ENCODE measurements around the gene BSG.

BSG gene

GRCh38 chr19:616747-617526 is 44.5 kb downstream of the BSG start:
- Histone ChIP-seq H3K27me3 (peaks cover 0 to 23% of the 10 kb centered on the region in 2 donors), H3K36me3 (peaks cover 43 to 53% (median 52%) of the 10 kb centered on the region in 3 donors), H3K4me3 (no peak overlapping the region), H3K9me3 (no peaks in the 10 kb centered on the region), H3K27ac (no peak overlapping the region), H3K4me1 (peaks cover 0 to 7% (median 3%) of the 10 kb centered on the region in 4 donors)
- no peak for TF ChIP-seq CTCF (IDR thresholded peaks at IDR 0.05)
- intact Hi-C loops (cut with DNase I; ENCODE audit: low total_unique reads) = no loop called here
- DNase-seq = no peak

GRCh38 chr19:617551-618246 is 45.3 kb downstream of the BSG start:
- Histone ChIP-seq H3K27ac (no peak overlapping the region), H3K36me3 (peaks cover 51 to 60% (median 60%) of the 10 kb centered on the region in 3 donors)

GRCh38 chr19:618247-618619 is 45.8 kb downstream of the BSG start:
- no peak overlapping the region for H3K27ac ChIP-seq
- TF ChIP-seq CTCF (IDR thresholded peaks at IDR 0.05) = no peak
- intact Hi-C loops (cut with DNase I; ENCODE audit: low total_unique reads) = no loop called here
- no peak overlapping the region for H3K4me3 ChIP-seq
- peaks cover 0 to 7% (median 3%) of the 10 kb centered on the region in 4 donors for H3K4me1 ChIP-seq
- no peaks in the 10 kb centered on the region for H3K9me3 ChIP-seq
- peaks cover 0 to 23% of the 10 kb centered on the region in 2 donors for H3K27me3 ChIP-seq
- peaks cover 56 to 66% (median 65%) of the 10 kb centered on the region in 3 donors for H3K36me3 ChIP-seq
- DNase-seq = no peak

More at GRCh38 chr19:617551-618246, 45.3 kb downstream of the BSG start:
- DNase-seq = no peak
- no peak for TF ChIP-seq CTCF (IDR thresholded peaks at IDR 0.05)
- peaks cover 0 to 7% (median 3%) of the 10 kb centered on the region in 4 donors for H3K4me1 ChIP-seq
- intact Hi-C loops (cut with DNase I; ENCODE audit: low total_unique reads) = no loop called here
- H3K9me3 ChIP-seq = no peaks in the 10 kb centered on the region
- H3K4me3 ChIP-seq = no peak overlapping the region
- peaks cover 0 to 23% of the 10 kb centered on the region in 2 donors for H3K27me3 ChIP-seq

GRCh38 chr19:618674-619285 is 46.4 kb downstream of the BSG start:
- peaks cover 0 to 7% (median 3%) of the 10 kb centered on the region in 4 donors for H3K4me1 ChIP-seq
- peaks cover 0 to 23% of the 10 kb centered on the region in 2 donors for H3K27me3 ChIP-seq
- peaks cover 61 to 71% (median 69%) of the 10 kb centered on the region in 3 donors for H3K36me3 ChIP-seq
- no peak overlapping the region for H3K27ac ChIP-seq
- H3K4me3 ChIP-seq = no peak overlapping the region
- intact Hi-C loops (cut with DNase I; ENCODE audit: low total_unique reads) = no loop called here
- DNase-seq = no peak
- H3K9me3 ChIP-seq = no peaks in the 10 kb centered on the region
- TF ChIP-seq CTCF (IDR thresholded peaks at IDR 0.05) = no peak

- no peak for TF ChIP-seq CTCF (IDR thresholded peaks at IDR 0.05)
- DNase-seq = no peak
- Histone ChIP-seq H3K4me1 (peaks cover 0 to 7% (median 3%) of the 10 kb centered on the region in 4 donors), H3K36me3 (peaks cover 65 to 78% (median 72%) of the 10 kb centered on the region in 3 donors), H3K27me3 (peaks cover 0 to 23% of the 10 kb centered on the region in 2 donors), H3K27ac (no peak overlapping the region), H3K9me3 (no peaks in the 10 kb centered on the region), H3K4me3 (no peak overlapping the region)
- intact Hi-C loops (cut with DNase I; ENCODE audit: low total_unique reads) = no loop called here
Observed at GRCh38 chr19:619286-620002, 47.0 kb downstream of the BSG start.
